ENCODE results near the gene LDHB. TPM values are rescaled to one million over a fixed set of nuclear protein-coding genes. Genes with fewer than 3 reads are reported as not detected.

LDHB gene
- total RNA-seq, 1 experiment from 2014 or later: 1,454 TPM

DNA sequence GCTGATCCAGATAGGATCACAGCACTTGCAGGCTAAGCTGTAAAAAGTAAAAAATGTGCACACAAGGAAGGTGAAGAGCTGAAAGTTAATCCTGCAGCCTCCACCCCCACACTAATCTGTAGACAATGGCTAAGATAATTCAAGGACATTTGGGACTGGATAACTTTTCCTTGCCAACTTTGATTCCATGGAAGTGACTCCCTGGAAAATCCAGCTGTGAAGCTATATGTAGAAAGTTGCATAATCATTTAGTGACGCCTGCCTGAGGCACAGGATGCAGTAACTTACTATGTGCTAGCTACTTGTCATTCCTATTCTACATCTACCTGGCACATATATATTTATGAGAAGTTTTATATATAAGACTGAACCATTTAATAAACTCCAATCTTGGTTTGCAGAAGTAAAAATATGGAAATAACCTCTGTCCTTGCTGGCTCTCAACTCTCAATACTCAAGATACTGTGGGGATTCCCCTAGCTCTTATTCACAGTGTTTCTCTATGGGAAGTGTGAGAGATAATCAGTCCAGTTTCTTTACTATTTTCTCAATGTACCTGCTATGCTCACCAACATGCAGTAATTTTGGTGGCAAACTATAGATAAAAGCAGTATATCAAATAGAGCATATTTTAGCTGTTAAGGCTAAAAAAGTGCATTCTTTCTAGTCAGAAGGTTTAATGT is 14.8 kb downstream of the LDHB start:
- intact Hi-C loops (cut with micrococcal nuclease): no loop called here
- Histone ChIP-seq H3K27ac (ENCODE audit: low read depth, low read length) (no peak overlapping the region), H2AFZ (ENCODE audit: low read depth, low read length, poor library complexity, severe bottlenecking) (no peak overlapping the region), H3K27me3 (ENCODE audit: insufficient read depth, low read length) (no peaks in the 10 kb centered on the region), H3K4me3 (replicated peaks in 1 of 2; ENCODE audit: low read depth in 1 of 2, low read length in 2 of 2) (no peak overlapping the region), H3K9me2 (ENCODE audit: insufficient read depth) (no peaks in the 10 kb centered on the region), H3K4me1 (ENCODE audit: control insufficient read depth in 1 of 2, insufficient read depth in 2 of 2, low read length in 2 of 2) (no peaks in the 10 kb centered on the region), H4K20me1 (ENCODE audit: insufficient read depth) (peaks cover 56% of the 10 kb centered on the region), H3K79me2 (ENCODE audit: insufficient read depth, low read length) (peaks cover 99% of the 10 kb centered on the region), H3K36me3 (ENCODE audit: control insufficient read depth in 1 of 2, insufficient read depth in 2 of 2, low read length in 2 of 2) (peaks cover 82 to 89% of the 10 kb centered on the region in 2 experiments), H3K9ac (ENCODE audit: low read length) (no peak overlapping the region), H3K9me3 (ENCODE audit: control insufficient read depth in 1 of 2, insufficient read depth in 1 of 2, low read depth in 1 of 2, low read length in 2 of 2) (no peaks in the 10 kb centered on the region), H3K4me2 (ENCODE audit: low read length) (no peak overlapping the region)
- TF ChIP-seq ZFX (IDR thresholded peaks at IDR 0.05) (no peak), CTCF (IDR thresholded peaks at IDR 0.05 in 2 of 3, conservative IDR thresholded peaks at IDR 0.05 in 1 of 3; ENCODE audit: borderline replicate concordance in 1 of 3, insufficient read depth in 1 of 3, low read depth in 2 of 3, low read length in 2 of 3) (no peak), SRF (IDR thresholded peaks at IDR 0.05; ENCODE audit: low read depth) (no peak), JUND (IDR thresholded peaks at IDR 0.05) (no peak), SIN3A (IDR thresholded peaks at IDR 0.05; ENCODE audit: low read depth) (no peak), EZH2 (IDR thresholded peaks at IDR 0.05) (no peak)
- no TSS peak for BruUV-seq (replicated peaks)
- ChIA-PET CTCF (no interaction called here), RAD21 (ENCODE audit: low non-redundant PET in 1 of 2, low total read pairs in 2 of 2, uncharacterized antibody in 2 of 2, unreplicated experiment in 2 of 2) (no interaction called here), POLR2A (interaction anchor here (1.2 kb wide), 1 partner anchor 15 kb away, joined by 4 read pairs; the partner anchor contains the start of gene LDHB)
- DNase-seq (ENCODE audit: low read depth, low spot score): no peak
- no peak for ATAC-seq

Data from HCT116 (cell line).